Progenitor cell of endocrine pancreas (in vitro differentiated cells): Measurements from ENCODE around the gene MUC20. TPM values are rescaled to one million over a fixed set of nuclear protein-coding genes. Genes with fewer than 3 reads are reported as not detected.
"Not testable (repeated sequence)": the region's sequence is repeated elsewhere in the genome, so short reads cannot be mapped to it uniquely, and the experiment has no call there.

Experiments
- DNase-seq: peaks from one replicate; pipeline ENCODE4 v3.0.0; 2021; ENCODE audit warnings: low spot score; ENCODE audit not compliant: unreplicated experiment
- H3K27ac Mint-ChIP-seq: 2 replicates; pipeline ENCODE4 v1.8.0; 2021; ENCODE audit warnings: mild to moderate bottlenecking, moderate library complexity, mixed read lengths
- H3K27me3 Mint-ChIP-seq: 2 replicates; pipeline ENCODE4 v1.8.0; 2021; ENCODE audit warnings: mixed read lengths
- H3K36me3 Mint-ChIP-seq: 2 replicates; pipeline ENCODE4 v1.8.0; 2022; ENCODE audit warnings: mixed read lengths; ENCODE audit not compliant: insufficient read depth
- H3K4me1 Mint-ChIP-seq: 2 replicates; pipeline ENCODE4 v1.8.0; 2021; ENCODE audit warnings: low read depth, mixed read lengths
- H3K4me3 Mint-ChIP-seq: 2 replicates; pipeline ENCODE4 v1.8.0; 2021; ENCODE audit warnings: low read depth, mild to moderate bottlenecking, moderate library complexity, mixed read lengths
- H3K9me3 Mint-ChIP-seq: 2 replicates; pipeline ENCODE4 v1.8.0; 2021; ENCODE audit warnings: low read depth, mixed read lengths
- total RNA-seq: library from RNA; stranded (reverse); gene quantifications from 2 replicates; pipeline ENCODE4 v1.2.1, GENCODE V29; 2021
- TF ChIP-seq, protein P1 (sequence below): fragments of 200-600 bp; sonication (generic); IDR thresholded peaks from one replicate; pipeline ENCODE4 v1.5.0; 2021; ENCODE audit warnings: antibody characterized with exemption, mild to moderate bottlenecking; ENCODE audit not compliant: unreplicated experiment

Gene MUC20
- total RNA-seq, 1 donor from 2014 or later: 4.5 TPM

DNA sequence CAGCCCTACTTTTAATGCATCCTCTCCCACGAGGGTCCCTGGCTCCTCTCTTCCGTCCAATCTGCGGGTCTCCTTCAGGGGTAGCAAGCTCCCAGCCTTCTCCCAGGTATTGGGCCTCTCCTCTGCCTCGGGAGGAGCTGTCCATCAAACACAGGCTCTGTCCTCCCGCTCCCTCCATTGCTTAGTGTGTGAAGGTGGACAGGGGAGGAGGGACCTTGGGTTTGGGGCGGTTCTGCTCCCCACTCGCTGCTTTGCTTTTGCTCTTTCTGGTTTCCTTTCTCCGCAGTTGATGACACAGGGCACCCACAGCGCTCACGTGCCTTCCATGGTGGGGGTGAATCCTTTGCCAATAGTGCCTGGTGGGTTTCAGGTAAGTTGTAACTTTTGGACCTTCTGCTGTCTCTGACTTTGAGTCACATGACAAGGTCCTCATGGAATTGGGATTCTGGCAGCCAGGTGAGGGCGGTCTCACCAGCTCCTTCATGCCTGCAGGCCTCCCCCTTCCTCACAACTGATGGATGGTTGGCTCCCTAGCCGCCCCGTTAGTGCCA lies 18.9 kb downstream of the MUC20 start:
- H3K27ac Mint-ChIP-seq: no peak overlapping the region
- H3K4me1 Mint-ChIP-seq: no peaks in the 10 kb centered on the region
- H3K27me3 Mint-ChIP-seq: peaks cover 24% of the 10 kb centered on the region
- no peak for DNase-seq
- no peak overlapping the region for H3K4me3 Mint-ChIP-seq
- TF ChIP-seq, protein P1, sequence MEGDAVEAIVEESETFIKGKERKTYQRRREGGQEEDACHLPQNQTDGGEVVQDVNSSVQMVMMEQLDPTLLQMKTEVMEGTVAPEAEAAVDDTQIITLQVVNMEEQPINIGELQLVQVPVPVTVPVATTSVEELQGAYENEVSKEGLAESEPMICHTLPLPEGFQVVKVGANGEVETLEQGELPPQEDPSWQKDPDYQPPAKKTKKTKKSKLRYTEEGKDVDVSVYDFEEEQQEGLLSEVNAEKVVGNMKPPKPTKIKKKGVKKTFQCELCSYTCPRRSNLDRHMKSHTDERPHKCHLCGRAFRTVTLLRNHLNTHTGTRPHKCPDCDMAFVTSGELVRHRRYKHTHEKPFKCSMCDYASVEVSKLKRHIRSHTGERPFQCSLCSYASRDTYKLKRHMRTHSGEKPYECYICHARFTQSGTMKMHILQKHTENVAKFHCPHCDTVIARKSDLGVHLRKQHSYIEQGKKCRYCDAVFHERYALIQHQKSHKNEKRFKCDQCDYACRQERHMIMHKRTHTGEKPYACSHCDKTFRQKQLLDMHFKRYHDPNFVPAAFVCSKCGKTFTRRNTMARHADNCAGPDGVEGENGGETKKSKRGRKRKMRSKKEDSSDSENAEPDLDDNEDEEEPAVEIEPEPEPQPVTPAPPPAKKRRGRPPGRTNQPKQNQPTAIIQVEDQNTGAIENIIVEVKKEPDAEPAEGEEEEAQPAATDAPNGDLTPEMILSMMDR: no peak
- no peaks in the 10 kb centered on the region for H3K36me3 Mint-ChIP-seq
- no peaks in the 10 kb centered on the region for H3K9me3 Mint-ChIP-seq

DNA sequence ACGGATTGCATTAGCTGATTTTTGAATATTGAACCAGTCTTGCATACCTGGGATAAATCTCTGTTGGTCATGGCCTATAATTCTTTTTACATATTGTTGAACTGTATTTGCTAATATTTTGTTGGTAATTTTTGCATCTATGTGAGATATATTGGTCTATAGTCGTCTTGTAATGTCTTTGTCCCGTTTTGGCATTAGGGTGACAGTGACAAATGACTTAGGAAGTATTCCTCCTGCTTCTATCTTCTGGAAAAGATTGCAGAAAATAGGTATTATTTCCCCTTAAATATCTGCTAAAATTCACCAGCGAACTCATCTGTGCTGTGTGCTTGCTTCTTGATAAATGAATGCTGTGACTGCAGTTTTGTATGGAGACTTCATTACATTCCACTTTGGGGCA lies 23.7 kb downstream of the MUC20 start:
- Mint-ChIP-seq H3K4me1 (peaks cover 2% of the 10 kb centered on the region), H3K4me3 (no peak overlapping the region), H3K9me3 (no peaks in the 10 kb centered on the region), H3K27ac (no peak overlapping the region), H3K27me3 (peaks cover 40% of the 10 kb centered on the region), H3K36me3 (no peaks in the 10 kb centered on the region)
- DNase-seq: no peak
- TF ChIP-seq, protein P1: no peak

DNA sequence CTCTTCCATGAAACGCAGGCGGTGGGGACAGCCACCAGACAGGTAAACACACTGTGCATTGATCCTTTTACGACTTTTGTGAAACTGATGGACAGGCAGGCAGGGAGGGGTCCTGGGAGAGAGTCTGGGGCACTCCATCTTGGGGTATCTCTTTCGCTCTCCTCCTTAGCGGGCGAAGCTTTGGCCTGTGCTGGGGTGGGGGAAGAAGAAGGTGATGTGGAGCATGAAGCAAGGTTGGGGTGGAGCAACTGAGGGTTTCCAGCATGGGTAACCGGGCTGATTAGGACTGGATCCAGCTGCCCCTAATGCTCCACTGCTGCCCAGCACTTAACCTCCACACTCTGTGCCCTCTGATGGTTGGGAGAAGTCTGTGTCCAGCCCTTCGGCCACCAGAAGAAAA lies 25.6 kb downstream of the MUC20 start:
- H3K4me3 Mint-ChIP-seq: no peak overlapping the region

DNA sequence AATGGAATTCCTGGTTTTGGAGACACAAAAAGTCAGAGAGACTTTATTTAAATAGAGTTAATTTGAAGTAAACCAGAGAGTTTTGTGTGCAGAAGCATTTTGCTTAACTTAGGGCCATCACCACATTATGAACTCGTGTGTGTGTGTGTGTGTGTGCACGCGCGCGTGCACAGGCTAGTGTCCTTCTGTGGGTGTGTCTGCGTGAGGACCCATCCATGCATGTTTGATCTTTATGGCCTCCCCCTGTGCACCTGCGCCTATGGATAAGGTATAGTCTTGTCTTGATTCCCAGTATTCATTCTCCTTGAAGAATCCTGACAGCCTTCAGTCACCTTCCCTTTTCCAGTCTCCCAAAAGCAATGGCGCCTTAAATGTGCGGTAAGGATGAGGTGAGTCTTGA lies 26.0 kb downstream of the MUC20 start:
- DNase-seq: no peak
- TF ChIP-seq, protein P1: no peak
- Mint-ChIP-seq H3K36me3 (no peaks in the 10 kb centered on the region), H3K4me3 (no peak overlapping the region), H3K9me3 (no peaks in the 10 kb centered on the region), H3K27ac (no peak overlapping the region), H3K27me3 (peaks cover 35% of the 10 kb centered on the region), H3K4me1 (peaks cover 7% of the 10 kb centered on the region)

More for the DNA sequence above, 25.6 kb downstream of the MUC20 start:
- no peaks in the 10 kb centered on the region for H3K9me3 Mint-ChIP-seq
- H3K36me3 Mint-ChIP-seq: no peaks in the 10 kb centered on the region
- DNase-seq: no peak
- peaks cover 37% of the 10 kb centered on the region for H3K27me3 Mint-ChIP-seq
- peaks cover 3% of the 10 kb centered on the region for H3K4me1 Mint-ChIP-seq
- TF ChIP-seq, protein P1: no peak
- H3K27ac Mint-ChIP-seq: no peak overlapping the region

DNA sequence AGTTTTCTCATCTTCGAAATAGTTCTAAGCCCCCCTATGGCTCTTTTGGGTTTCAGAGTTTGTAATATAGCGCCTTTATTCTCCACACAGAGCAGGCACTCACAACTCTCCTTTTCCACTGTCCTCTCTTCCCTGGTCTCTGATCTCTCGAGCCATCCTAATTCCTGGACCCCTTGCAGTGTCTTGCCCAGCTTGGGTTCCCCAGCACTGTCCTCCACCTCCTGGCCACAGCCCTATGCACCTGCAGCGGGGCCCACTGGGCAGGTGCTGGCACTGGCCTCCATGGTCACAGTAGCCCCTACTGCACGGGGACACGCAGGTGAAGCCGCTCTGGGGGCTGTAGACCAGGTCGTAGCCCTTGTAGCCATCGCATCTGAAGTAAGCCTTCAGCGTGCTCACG lies 27.9 kb downstream of the MUC20 start:
- DNase-seq: no peak
- Mint-ChIP-seq H3K9me3 (no peaks in the 10 kb centered on the region), H3K27me3 (peaks cover 33% of the 10 kb centered on the region), H3K4me3 (no peak overlapping the region), H3K4me1 (peaks cover 13% of the 10 kb centered on the region), H3K36me3 (no peaks in the 10 kb centered on the region), H3K27ac (no peak overlapping the region)
- TF ChIP-seq, protein P1: no peak

DNA sequence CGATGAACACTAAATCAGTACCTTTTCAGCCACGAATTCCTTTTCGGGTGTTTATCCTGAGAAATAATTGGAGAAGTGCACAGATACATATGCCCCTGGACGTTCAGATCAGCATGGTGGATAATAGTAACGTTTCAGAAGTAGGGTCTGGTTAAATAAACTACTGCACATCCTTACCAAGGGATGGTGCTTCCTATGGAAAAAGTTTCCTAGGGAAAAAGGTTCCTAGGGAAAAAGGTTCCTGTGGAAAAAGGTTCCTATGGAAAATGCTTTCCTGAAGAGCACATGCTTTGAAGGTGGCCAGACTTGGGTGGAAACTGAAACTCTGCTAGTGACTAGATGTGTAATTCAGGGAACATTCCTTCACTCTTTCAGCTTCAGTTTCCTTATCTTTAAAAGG lies 28.3 kb downstream of the MUC20 start:
- not testable (repeated sequence) for H3K4me3 Mint-ChIP-seq, H3K27ac Mint-ChIP-seq, DNase-seq, H3K9me3 Mint-ChIP-seq, H3K36me3 Mint-ChIP-seq
- H3K27me3 Mint-ChIP-seq: peaks cover 32% of the 10 kb centered on the region
- H3K4me1 Mint-ChIP-seq: peaks cover 13% of the 10 kb centered on the region
